Activated CD8-positive, alpha-beta memory T cell treated with anti-CD3 and anti-CD28 coated beads for 48 hours (primary cell): ENCODE measurements around the gene AP3B2.
"Not testable (repeated sequence)": the region's sequence is repeated elsewhere in the genome, so short reads cannot be mapped to it uniquely, and the experiment has no call there.

Experiments used
- DNase-seq, 3 experiments: peaks; one replicate each; pipeline ENCODE4 v3.0.0-alpha.2; 2020; ENCODE audit warnings: low read depth in 2 of 3, low spot score in 2 of 3

The AP3B2 gene

GRCh38 chr15:82709421-82710207 lies at the start of gene AP3B2:
AP3B2 (minus strand) TSS chr15:82709875; CDS start chr15:82709706, 169 bp downstream.
- DNase-seq, result peak; percentile 25 to 48 (median 34)

- no peak for DNase-seq
Observed at GRCh38 chr15:82751308-82751707, 41.6 kb upstream of the AP3B2 start.

- no peak for DNase-seq
Observed at GRCh38 chr15:82750831-82751180, 41.1 kb upstream of the AP3B2 start.

- DNase-seq, result peak; percentile 60 to 69 (median 69)
Observed at GRCh38 chr15:82749951-82750830, 40.5 kb upstream of the AP3B2 start.

GRCh38 chr15:82748315-82748714 lies 38.6 kb upstream of the AP3B2 start:
- no peak for DNase-seq

GRCh38 chr15:82743810-82744209 lies 34.1 kb upstream of the AP3B2 start:
- DNase-seq, result no peak

GRCh38 chr15:82742134-82742533 lies 32.5 kb upstream of the AP3B2 start:
- no peak for DNase-seq

GRCh38 chr15:82739086-82739485 lies 29.4 kb upstream of the AP3B2 start:
- DNase-seq, result no peak

- DNase-seq, result no peak
Observed at GRCh38 chr15:82737975-82738374, 28.3 kb upstream of the AP3B2 start.

GRCh38 chr15:82731527-82731926 lies 21.9 kb upstream of the AP3B2 start:
- DNase-seq, result no peak

GRCh38 chr15:82730022-82730530 lies 20.4 kb upstream of the AP3B2 start:
- no peak for DNase-seq

GRCh38 chr15:82726816-82727215 lies 17.1 kb upstream of the AP3B2 start:
- DNase-seq, result no peak

GRCh38 chr15:82715003-82715402 lies 5.3 kb upstream of the AP3B2 start:
- DNase-seq, result no peak

- DNase-seq, result no peak
Observed at GRCh38 chr15:82714016-82714415, 4.3 kb upstream of the AP3B2 start.

- DNase-seq, result no peak
Observed at GRCh38 chr15:82712036-82712435, 2.4 kb upstream of the AP3B2 start.

GRCh38 chr15:82710926-82711490 lies 1.3 kb upstream of the AP3B2 start:
- no peak for DNase-seq

GRCh38 chr15:82710208-82710555 lies 507 bp upstream of the AP3B2 start:
- no peak for DNase-seq

- DNase-seq, result no peak
Observed at GRCh38 chr15:82709081-82709420, 624 bp downstream of the AP3B2 start.

GRCh38 chr15:82705856-82706255 lies 3.8 kb downstream of the AP3B2 start:
- DNase-seq, result not testable (repeated sequence)

- DNase-seq, result no peak
Observed at GRCh38 chr15:82699726-82700125, 9.9 kb downstream of the AP3B2 start.

GRCh38 chr15:82698711-82699345 lies 10.8 kb downstream of the AP3B2 start:
- no peak for DNase-seq
